Measurements from ENCODE around the gene TAF3.

DNA sequence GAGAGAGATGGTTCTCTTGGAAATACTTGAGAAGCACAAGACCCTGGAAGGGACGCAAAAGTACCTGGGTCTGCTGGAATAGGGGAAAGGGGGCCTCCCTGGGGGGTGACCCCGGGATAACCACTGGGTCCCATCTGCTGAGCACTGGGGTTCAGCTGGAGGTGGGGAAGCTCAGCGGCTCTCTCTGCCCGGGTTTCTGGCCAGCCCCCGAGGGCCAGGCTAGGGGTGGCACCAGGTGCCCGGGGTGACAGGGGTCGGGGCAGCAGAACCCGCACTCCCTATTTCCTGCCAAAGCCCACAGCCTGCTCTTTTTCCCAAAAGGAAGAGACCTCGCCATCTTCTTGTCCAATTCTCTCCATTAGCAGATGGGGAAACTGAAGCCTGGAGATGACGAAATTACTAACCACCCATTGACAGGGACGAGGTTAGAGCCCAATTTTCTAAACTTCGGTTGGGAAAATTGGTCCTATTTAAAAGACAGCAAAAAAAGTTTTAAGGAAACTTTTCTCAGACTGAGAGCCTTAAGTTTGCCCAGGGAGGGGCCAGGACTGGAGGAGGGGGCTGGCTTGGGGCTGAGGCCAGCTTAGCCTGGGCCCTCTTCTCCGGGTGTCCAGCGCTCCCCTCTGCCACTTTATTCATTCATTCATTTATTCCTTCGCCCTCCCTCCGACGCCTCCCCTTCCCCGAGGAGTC, 218.3 kb downstream of the TAF3 start:
- TF ChIP-seq, protein P1, sequence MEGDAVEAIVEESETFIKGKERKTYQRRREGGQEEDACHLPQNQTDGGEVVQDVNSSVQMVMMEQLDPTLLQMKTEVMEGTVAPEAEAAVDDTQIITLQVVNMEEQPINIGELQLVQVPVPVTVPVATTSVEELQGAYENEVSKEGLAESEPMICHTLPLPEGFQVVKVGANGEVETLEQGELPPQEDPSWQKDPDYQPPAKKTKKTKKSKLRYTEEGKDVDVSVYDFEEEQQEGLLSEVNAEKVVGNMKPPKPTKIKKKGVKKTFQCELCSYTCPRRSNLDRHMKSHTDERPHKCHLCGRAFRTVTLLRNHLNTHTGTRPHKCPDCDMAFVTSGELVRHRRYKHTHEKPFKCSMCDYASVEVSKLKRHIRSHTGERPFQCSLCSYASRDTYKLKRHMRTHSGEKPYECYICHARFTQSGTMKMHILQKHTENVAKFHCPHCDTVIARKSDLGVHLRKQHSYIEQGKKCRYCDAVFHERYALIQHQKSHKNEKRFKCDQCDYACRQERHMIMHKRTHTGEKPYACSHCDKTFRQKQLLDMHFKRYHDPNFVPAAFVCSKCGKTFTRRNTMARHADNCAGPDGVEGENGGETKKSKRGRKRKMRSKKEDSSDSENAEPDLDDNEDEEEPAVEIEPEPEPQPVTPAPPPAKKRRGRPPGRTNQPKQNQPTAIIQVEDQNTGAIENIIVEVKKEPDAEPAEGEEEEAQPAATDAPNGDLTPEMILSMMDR (IDR thresholded peaks at IDR 0.05; ENCODE audit: borderline replicate concordance, extremely low read depth, low read length, poor library complexity, severe bottlenecking), result no peak
- TF ChIP-seq EZH2 (IDR thresholded peaks at IDR 0.05; ENCODE audit: borderline replicate concordance, low read depth, low read length, severe bottlenecking), result no peak

Data from DND-41 (cell line).